ENCODE measurements around the gene CTDSPL. TPM values are rescaled to one million over a fixed set of nuclear protein-coding genes. Genes with fewer than 3 reads are reported as not detected.

Gene CTDSPL
- total and polyA plus RNA-seq, 2 of the 13 experiments (the other 11 are each of a cell fraction or from before 2014, with no cell fraction given) = 26.1 to 142 TPM

DNA sequence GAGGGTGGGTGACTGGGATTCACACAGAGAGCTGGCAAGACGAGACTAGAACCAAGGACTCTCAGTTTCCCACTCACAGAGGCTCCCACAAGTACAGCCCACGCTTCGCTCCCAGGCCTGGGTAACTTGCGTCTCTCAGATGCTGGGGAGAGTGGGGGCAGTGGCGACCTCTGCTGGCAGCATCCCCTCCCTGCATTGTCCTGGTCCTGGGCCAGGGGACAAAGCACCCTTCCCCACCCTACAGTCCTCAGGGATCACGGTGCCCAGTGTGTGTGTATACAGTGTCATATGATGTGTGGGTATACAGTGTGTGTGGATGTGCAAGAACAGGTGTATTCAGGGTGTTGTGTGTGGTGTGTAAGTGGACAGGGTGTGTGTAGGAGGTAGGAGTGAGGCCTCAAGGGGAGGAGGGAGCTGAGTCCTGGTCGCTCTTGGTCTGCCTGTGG is 141.7 kb downstream of the CTDSPL start (continued):
- TF ChIP-seq, protein P1, sequence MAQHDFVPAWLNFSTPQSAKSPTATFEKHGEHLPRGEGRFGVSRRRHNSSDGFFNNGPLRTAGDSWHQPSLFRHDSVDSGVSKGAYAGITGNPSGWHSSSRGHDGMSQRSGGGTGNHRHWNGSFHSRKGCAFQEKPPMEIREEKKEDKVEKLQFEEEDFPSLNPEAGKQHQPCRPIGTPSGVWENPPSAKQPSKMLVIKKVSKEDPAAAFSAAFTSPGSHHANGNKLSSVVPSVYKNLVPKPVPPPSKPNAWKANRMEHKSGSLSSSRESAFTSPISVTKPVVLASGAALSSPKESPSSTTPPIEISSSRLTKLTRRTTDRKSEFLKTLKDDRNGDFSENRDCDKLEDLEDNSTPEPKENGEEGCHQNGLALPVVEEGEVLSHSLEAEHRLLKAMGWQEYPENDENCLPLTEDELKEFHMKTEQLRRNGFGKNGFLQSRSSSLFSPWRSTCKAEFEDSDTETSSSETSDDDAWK (CRISPR knock-in tag; IDR thresholded peaks at IDR 0.05) = no peak
- TF ChIP-seq MXD4 (CRISPR knock-in tag; IDR thresholded peaks at IDR 0.05) = no peak
- TF ChIP-seq FOXA1 (IDR thresholded peaks at IDR 0.05) = no peak
- 0 out of 2 replicates have a peak, but pooled peaks have one; percentile 10 for TF ChIP-seq FOXA1 (CRISPR knock-in tag; IDR thresholded peaks at IDR 0.05)
- 0 out of 2 replicates have a peak, but pooled peaks have one; percentile 8 for TF ChIP-seq TSC22D2 (CRISPR knock-in tag; IDR thresholded peaks at IDR 0.05; ENCODE audit: borderline replicate concordance)
- TF ChIP-seq SMARCC2 (IDR thresholded peaks at IDR 0.05) = no peak
- no peak for TF ChIP-seq FOXO4 (CRISPR knock-in tag; conservative IDR thresholded peaks at IDR 0.05)
- peak; percentile 56; the same call in 1 of the 2 replicates for TF ChIP-seq ZNF607 (CRISPR knock-in tag; IDR thresholded peaks at IDR 0.05; ENCODE audit: borderline replicate concordance)
- no peak for TF ChIP-seq GATA4 (IDR thresholded peaks at IDR 0.05; ENCODE audit: borderline replicate concordance, low read depth)
- TF ChIP-seq ZBTB7B (CRISPR knock-in tag; IDR thresholded peaks at IDR 0.05) = no peak
- no peak for TF ChIP-seq ZNF562 (CRISPR knock-in tag; IDR thresholded peaks at IDR 0.05; ENCODE audit: borderline replicate concordance)
- TF ChIP-seq, protein P2, sequence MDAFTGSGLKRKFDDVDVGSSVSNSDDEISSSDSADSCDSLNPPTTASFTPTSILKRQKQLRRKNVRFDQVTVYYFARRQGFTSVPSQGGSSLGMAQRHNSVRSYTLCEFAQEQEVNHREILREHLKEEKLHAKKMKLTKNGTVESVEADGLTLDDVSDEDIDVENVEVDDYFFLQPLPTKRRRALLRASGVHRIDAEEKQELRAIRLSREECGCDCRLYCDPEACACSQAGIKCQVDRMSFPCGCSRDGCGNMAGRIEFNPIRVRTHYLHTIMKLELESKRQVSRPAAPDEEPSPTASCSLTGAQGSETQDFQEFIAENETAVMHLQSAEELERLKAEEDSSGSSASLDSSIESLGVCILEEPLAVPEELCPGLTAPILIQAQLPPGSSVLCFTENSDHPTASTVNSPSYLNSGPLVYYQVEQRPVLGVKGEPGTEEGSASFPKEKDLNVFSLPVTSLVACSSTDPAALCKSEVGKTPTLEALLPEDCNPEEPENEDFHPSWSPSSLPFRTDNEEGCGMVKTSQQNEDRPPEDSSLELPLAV (CRISPR knock-in tag; conservative IDR thresholded peaks at IDR 0.05; ENCODE audit: low read depth) = 0 out of 2 replicates have a peak, but pooled peaks have one; percentile 11
- TF ChIP-seq ZFY (CRISPR knock-in tag; IDR thresholded peaks at IDR 0.05) = peak; percentile 44; the same call in 1 of the 2 replicates
- TF ChIP-seq ZNF776 (CRISPR knock-in tag; IDR thresholded peaks at IDR 0.05) = no peak; the same call in 1 of the 2 replicates
- TF ChIP-seq ZNF263 (CRISPR knock-in tag; IDR thresholded peaks at IDR 0.05) = peak; percentile 91; the same call in 1 of the 2 replicates
- TF ChIP-seq POGZ (CRISPR knock-in tag; IDR thresholded peaks at IDR 0.05) = no peak

Data from HepG2 (cell line).